ENCODE results near the gene ELOVL6.
A peak's percentile ranks its signal among the peaks of the same experiment; 100 is the strongest.
"Not testable (repeated sequence)": the region's sequence is repeated elsewhere in the genome, so short reads cannot be mapped to it uniquely, and the experiment has no call there.

The ELOVL6 gene, protein sequence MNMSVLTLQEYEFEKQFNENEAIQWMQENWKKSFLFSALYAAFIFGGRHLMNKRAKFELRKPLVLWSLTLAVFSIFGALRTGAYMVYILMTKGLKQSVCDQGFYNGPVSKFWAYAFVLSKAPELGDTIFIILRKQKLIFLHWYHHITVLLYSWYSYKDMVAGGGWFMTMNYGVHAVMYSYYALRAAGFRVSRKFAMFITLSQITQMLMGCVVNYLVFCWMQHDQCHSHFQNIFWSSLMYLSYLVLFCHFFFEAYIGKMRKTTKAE

DNA sequence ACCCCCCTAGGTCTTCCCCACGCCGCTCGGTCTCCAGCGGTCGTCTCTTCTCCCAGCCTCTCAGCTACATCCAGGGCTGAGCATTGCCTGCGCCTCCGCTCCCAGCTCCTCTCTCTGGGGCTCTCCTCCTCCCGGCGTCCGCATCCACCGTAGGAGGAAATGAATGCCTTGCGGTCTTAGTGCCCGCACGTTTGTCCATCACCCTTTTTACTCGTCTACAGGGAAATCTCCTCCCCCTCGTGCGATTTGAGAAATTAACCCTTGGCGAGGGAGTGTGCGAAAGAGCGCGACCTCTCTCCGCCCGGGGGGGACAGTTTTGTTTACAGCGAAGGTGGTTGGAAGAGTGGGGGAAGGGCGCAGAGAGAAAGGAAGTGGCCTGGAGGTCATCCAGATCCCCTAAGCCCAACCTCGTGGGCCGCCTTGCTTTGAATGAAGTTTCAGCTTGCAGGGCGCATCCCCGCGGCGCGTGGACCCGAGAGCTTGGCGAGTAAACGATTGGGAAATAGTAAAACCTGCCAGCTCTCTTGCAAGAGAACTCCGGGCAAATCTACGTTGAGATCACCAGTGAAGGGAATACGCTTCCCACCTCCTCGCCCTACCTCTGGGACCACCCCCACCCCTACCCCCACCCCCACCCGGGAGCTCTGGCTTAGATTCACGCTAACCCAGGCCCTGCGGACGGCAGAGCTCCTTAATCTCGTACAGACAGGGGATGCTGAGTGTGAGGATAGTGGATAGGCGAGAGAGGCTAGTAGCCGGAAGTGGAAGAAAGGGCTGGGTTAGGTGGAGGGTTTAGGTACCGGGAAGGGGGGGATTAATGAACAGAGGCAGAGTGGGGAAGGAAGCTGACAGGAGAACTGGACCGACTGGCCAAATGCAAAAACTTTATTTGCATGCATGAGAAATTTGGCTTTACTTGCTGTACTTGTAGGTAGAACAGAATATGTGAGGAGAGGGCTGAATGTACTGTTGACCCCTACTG, at the start of gene ELOVL6:
TSS of gene ELOVL6 (minus strand) at position 181 of the 982 bp plus-strand sequence. CDS start 280 bp downstream, outside the sequence.
- peak; percentile 64 for DNase-seq

DNA sequence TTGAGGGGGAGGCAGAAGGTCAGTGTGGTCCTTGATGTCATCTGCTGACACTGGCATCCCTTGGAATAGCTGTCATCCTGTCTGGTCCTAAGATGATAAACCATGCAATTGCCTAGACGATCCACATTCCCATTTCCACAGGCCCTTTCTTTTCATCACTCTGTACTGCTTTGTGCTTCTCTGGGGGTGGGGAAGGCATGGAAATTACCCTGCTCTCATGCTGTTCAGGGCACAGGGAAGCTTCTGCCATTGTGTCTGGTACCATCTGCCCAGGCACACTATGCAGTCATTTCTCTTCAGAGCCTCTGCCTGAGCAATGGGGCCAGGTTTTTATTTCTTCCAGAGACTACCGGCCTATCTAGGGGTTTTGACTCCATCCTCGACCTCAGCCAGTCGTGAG, 49.7 kb upstream of the ELOVL6 start:
- no peak for DNase-seq

DNA sequence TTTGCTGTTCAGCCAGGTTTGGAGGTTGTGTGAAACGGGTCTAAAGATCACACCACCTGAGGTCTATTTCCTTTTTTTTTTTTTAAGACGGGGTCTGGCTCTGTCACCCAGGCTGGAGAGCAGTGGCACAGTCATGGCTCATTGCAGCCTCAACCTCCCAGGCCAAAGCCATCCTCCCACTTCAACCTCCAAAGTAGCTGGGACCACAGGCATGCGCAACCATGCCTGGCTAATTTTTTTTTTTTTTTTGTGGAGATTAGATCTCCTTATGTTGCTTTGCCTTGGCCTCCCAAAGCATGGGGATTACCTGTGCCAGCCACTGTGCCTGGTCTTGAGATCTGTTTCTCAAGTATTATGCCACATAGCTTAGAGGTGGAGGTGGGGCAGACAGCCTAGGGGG, 49.2 kb upstream of the ELOVL6 start:
- no peak for DNase-seq

DNA sequence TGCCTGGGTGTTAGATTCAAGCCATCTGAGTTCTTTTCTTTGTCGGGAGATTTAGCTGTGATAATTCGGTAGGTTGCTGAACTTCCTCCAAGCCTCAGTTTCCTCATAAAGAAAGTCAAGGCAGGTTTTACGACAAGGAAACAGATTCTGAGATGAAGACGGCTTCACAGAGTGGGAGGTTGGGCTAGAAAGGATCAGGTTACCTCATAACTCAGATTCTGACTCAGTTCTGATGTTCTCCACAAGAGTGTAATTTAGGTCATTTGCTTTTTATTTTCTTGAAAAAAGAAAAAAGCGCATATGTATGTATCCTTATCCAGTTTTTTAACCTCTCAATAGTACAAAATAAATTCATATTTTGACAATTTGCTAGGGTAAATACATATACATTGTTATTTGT, 47.2 kb upstream of the ELOVL6 start:
- DNase-seq, result no peak

DNA sequence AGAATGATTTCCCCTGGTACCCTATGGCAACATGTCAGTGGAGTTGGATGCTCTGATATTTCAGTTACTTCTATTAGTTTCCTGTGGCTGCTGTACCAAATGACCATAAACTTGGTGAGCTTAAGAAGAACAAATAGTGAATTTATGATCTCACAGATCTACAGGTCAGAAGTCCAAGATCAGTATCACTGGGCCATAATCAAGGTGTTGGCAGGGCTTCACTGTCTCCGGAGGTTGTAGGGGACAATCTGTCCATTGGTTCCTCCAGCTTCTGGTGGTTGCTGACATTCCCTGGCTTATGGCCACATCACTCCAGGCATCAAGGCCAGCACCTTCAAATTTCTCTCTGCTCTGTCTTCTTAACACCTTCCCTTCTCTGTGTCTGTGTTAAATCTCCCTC, 37.9 kb upstream of the ELOVL6 start:
- DNase-seq, result no peak

DNA sequence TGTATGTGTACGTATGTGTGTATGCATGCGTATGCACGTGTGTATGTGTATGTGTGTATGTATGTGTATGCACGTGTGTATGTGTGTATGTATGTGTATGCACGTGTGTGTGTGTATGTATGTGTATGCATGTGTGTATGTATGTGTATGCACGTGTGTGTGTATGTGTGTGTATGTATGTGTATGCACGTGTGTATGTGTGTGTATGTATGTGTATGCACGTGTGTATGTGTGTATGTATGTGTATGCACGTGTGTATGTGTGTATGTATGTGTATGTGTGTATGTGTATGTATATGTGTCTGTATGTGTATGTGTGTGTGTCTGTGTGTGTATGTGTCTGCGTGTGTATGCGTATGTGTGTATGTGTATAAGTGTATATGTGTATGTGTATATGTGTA, 35.2 kb upstream of the ELOVL6 start:
- DNase-seq, result not testable (repeated sequence)

DNA sequence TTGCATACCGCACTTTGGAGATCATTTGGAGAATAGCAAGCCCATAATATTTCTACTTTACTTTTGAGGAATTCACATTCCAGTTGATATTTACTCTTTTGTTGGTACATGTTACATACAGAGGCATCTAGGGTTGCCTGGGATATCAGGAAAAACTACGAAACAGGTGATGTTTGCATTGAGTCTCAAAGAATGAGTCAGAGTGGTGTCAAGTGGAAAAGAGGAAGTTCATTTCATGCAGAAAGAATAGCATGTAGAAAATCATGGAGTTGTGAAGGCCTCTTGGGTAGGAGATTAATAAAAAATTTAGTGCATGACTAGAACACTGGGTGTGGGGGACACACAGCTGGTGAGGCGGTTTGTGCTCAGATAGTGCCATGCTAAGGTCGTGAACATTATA, 33.5 kb upstream of the ELOVL6 start:
- no peak for DNase-seq

DNA sequence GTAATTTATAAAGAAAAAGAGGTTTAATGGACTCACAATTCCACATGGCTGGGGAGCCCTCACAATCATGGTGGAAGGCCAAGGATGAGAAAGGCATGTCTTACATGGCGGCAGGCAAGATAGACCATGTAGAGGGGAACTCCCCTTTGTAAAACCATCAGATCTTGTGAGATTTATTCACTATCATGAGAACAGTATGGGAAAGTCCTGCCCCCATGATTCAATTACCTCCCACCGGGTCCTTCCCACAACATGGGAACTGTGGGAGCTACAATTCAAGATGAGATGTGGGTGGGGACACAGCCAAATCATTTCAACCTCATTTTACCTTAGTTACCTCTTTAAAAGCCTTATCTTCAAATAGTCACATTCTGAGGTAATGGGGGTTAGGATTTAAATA, 30.9 kb upstream of the ELOVL6 start:
- no peak for DNase-seq

DNA sequence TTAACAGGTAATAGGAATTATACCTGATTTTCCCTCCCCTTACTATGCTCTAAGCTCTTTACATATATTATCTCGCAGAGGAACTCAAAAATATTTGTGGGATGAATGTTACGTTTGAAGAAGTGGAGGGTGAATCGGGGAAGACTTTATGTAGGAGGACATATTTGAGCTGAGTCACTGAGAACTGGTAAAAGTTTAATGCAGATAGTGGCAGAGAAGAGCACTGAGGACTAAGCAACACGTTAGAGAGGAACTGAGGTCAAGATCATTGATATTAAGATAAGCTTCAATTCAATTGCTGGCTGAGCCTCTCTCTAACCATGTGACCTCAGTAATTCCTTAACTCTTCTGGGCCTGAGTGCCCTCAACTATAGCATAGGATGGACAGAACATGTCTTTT, 26.4 kb upstream of the ELOVL6 start:
- no peak for DNase-seq

DNA sequence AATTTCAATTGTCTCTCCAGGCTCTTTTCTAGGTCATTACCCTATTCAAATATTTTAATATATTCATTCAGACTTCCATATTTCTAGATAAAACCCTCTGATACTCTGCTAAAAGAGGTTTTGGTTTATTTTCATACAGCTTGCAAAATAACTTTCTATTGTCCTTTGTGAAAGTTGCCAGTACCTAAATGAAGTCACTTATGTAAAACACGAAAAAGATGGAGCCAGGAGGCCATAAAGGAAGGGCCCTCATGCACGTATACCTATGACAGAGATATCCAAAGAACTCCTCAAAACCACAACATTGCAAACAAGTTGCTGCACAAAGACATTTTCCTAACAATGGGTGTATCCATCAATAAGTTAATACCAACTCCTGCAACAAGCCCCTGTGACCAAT, 25.7 kb upstream of the ELOVL6 start:
- no peak for DNase-seq

DNA sequence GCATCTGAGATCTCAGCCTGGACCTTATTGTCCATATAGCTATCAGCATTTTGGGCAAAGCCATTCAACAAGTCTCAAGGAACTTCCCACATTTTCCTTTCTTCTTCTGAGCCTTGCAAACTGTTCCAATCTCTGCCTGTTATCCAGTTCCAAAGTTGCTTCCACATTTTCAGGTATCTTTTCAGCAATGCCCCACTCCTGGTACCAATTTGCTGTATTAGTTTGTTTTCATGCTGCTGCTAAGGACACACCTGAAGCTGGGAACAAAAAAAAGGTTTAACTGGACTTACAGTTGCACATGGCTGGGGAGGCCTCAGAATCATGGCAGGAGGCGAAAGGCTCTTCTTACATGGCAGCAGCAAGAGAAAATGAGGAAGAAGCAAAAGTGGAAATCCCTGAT, 20.5 kb upstream of the ELOVL6 start:
- not testable (repeated sequence) for DNase-seq

DNA sequence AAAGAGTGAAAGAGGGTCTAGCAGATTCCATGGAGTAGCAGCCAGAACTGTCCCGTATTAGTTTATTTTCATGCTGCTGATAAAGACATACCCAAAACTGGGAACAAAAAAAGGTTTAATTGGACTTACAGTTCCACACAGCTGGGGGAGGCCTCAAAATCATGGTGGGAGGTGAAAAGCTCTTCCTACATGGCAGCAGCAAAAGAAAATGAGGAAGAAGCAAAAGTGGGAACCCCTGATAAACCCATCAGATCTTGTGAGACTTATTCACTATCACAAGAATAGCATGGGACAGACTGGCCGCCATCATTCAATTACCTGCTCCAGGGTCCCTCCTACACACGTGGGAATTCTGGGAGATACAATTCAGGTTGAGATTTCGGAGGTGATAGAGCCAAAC, 18.8 kb upstream of the ELOVL6 start:
- not testable (repeated sequence) for DNase-seq

DNA sequence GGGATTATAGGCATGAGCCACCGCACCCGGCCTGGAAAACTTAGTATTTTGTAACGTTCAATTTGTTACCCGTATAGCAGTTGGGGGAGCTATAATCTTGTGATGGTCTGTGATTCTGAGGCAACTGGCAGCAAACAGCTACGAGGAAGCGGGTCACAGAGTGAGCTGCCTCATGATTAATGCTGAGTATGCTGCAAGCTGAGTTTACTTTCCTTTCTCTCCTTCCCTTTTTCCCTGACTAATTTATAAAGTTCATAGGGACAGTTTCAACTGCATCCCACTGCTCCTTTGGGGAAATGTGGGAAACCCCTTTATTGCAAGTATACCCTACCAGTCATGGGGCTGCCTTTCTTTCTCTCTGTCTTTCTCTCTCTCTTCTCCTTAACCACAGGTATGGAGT, 17.7 kb upstream of the ELOVL6 start:
- DNase-seq, result no peak

DNA sequence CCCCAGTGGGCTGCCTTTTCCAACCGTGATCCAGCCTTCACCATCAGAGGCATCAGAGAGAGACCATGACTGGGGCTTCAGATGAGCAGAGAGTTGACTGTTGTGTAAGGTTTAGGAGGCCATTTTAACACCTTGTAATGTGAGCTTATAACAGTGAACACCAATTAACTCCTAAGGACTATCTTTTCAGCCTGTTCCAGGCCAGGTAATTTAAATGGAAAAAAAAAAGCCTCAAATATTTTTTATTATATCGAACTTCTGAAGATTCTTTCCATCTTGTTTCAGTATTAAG, 13.3 kb upstream of the ELOVL6 start:
- no peak for DNase-seq

DNA sequence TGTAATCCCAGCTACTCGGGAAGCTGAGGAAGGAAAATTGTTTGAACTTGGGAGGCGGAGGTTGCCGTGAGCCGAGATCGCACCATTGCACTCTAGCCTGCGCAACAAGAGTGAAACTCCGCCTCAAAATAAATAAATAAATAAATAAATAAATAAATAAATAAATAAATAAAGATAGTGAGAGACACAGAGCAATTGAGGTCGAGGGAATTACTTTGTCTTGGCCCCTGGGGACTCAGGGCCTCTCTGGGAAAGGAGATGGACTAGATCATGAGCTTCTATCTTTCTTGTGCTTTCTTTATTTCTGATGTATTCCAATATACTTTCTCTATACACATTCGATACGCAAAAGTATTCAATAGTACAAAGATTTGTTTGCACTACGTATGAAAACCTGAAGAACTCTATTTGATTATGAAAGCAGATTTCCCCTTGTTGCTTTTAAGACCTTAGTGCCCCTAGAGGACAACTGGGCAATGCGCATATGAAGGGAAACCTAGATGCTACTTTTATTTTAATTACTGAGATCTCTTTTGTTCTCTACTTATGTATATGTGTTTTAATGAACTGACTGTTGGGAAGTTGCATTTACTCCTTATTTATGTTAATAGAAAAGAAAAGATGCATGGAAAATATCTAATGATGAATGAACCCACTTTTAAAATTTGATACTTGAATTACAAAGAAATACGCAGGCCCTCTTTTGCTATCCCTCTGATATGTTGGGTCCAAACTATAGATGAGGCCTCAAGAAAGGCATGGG, 12.8 kb upstream of the ELOVL6 start:
- DNase-seq, result no peak

DNA sequence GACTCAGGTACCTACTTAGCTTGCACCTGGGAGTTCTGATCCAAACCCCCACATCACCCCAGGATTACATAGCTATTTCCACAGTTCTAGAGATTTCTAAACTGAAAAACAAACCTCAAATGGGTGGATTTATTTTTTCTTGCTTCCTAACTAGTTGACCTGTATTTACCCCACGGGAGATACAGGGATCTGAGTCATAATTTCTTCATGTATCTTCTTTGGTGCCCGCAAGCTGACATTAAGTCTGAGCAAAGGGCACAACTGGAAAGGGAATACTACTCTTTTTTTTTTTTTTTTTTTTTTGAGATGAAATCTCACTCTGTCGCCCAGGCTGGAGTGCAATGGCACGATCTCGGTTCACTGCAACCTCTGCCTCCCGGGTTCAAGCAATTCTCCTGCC, 10.0 kb upstream of the ELOVL6 start:
- DNase-seq, result no peak

DNA sequence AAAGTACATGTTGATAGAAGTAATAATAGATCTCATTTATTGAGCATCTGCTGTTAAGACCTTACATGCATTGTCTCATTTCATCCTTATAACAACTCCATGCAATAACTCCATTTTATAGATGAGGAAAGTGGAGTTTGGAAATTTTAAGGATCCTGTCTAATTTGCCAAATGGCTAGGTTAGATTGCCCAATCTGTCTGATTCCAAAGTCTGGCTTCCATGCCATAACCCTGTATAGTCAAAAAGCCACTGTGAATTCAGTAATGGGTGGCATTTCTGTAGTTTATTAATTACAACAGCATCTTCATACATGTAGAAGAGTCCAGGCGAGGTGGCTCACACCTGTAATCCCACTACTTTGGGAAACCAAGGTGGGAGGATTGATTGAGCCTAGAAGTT, 8.8 kb upstream of the ELOVL6 start:
- no peak for DNase-seq

DNA sequence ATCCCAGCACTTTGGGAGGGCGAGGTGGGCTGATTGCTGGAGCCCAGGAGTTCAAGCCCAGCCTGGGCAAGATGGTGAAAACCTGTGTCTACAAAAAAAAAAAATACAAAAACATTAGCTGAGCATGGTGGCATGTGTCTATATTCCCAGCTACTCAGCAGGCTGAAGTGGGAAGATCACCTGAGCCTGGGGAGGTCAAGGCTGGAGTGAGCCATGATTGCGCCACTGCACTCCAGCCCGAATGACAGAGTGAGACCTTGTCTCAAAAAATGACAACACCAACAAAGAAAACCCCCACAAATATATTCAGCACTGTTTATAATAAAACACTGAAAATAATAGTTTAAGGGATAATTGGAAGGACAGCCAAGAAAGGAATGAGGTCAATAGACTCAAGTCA, 3.6 kb upstream of the ELOVL6 start:
- DNase-seq, result no peak

DNA sequence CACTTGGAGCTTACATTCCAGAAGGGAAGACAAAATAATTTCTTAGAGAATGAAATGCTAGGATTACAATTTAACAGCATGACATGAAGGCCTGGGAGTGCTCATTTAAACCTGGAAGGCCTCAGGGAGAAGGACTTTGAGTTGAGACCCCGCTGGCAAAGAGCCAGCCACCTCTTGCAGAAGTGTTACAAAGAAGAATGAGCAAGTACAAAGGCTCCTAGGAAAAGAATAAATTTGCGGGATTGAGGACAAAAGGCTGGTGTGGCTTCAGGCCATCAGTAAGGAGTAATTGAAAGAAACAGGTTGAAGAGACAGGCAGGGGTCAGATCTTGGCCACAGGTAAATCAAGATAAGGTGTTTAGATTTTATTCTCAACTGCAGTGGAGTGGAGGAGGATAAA, 3.1 kb upstream of the ELOVL6 start:
- DNase-seq, result no peak

DNA sequence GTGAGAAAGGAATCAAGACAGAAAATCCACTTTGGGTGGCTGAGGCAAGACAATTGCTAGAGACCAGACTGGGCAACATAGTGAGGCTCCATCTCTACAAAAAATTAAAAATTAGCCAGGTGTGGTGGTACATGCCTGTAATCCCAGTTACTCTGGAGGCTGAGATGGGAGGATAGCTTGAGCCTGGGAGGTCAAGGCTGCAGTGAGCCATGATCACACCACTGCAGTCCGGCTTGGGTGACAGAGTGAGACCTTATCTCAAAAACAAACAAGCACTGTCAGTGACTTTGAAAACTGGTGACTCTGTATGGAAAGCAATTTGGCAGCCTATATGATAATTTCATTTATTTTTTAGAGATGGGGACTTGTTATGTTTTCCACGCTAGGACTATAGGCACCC, 2.3 kb upstream of the ELOVL6 start:
- DNase-seq, result no peak

DNA sequence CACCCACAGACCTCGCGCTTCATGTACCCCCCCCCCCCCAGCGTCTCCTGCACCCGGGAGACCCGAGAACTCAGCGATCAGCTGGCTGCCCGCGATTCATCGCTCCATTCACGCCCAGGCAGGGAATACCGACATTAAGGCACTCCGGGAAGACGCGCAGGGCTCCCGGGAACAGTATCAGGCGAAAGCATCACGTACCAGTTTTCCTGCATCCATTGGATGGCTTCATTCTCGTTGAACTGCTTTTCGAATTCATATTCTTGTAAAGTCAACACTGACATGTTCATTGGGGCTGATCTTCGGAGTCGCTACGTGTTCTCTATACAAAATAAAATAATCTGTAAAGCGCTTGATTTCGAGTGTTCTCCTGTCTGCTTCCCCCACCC, 373 bp downstream of the ELOVL6 start:
- peak; percentile 19 for DNase-seq

DNA sequence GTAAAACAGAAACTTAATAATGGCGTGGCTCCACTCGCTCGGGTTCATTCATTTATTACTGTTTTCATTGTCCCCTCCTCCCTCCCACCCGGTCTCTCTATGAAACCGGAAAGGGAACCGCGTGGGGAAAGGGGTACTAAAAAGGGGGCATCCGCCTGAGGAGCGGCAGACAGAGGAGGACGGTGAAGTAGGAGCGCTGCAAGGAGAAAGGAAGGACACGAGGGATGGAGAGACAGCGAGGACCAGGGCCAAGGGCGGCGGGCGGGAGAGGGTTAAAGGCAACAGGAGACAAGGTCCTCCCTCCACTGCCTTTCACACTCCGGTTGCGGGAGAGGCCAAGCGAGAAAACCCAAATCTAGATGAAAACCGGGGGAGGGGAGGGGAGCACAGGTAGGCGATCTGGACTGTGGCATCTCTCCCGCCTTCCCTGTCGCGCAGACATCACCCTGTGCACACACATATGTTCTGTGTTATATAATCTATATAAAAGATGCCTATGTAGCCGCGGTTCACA, 829 bp downstream of the ELOVL6 start:
- peak; percentile 42 for DNase-seq

DNA sequence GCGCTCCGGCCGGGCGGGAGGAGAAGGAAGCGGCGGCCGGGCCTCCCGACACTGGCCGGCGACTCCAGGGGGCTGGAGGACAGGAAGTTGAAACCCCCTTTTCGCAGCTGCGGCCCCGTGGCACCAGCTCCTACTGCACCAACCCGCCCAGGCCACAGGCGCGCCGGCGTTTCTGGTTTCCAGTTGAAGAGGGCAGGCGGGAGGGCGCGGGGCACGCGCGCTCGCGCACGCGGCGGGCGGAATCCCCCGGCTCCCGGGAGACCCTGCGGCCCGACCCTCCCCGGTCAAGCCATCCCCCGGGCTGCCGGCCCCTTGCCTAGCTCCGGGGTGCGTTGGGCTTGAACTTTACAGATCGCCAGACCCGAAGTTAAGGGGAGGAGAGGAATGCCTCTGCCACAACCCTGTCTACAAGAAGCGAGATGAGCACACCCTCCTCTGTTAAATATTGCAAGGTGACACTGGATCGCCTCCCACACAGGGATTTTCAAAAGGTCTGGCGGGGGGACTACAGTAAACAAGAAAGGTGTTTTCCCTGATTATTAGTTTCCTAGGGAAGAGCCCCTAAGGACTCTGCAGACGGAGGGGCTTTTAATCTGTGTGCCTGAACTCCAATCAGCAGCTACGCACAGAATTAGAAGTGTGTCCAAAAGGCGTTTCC, 1.4 kb downstream of the ELOVL6 start:
- peak; percentile 46 for DNase-seq

All from NCI-H345 (cell line).